HCT116 (cell line): ENCODE data around the gene ASPG. TPM values are rescaled to one million over a fixed set of nuclear protein-coding genes. Genes with fewer than 3 reads are reported as not detected.

ENCODE experiments used
- ATAC-seq: fragments of 200-7000 bp; cut with Tn5 transposase; 2 replicates; pipeline ENCODE4 v1.9.1; 2020; ENCODE audit warnings: mild to moderate bottlenecking, moderate library complexity
- BruUV-seq: library from RNA; stranded (reverse); fragments of 400-500 nt; replicated peaks from 2 replicates; lab custom pipeline; 2021; lab: Mats Ljungman, UMichigan
- CTCF ChIA-PET: fragments of 300-600 bp; sonication (Branson Sonifier 250); formaldehyde crosslinking; loops from one replicate; lab custom pipeline; 2021; ENCODE audit warnings: antibody characterized with exemption; lab: Charles Lee
- POLR2A ChIA-PET: fragments of 300-600, 350-600 bp; sonication (Branson Sonifier 250); formaldehyde crosslinking; loops from one replicate; lab custom pipeline; 2021; ENCODE audit warnings: antibody characterized with exemption; lab: Charles Lee
- RAD21 ChIA-PET, 2 experiments: fragments of 300-600 bp; sonication (Branson Sonifier 250); formaldehyde crosslinking; loops; one replicate each; lab custom pipeline; 2023; ENCODE audit warnings: low total read pairs in 2 of 2; ENCODE audit not compliant: uncharacterized antibody in 2 of 2, unreplicated experiment in 2 of 2, low non-redundant PET in 1 of 2; lab: Charles Lee
- DNase-seq: peaks from one replicate; pipeline ENCODE4 v3.0.0-alpha.2; 2010; ENCODE audit warnings: low read depth, low spot score
- H2AFZ ChIP-seq: fragments of 200-600 bp; shearing (Covaris generic), sonication (generic); 2 replicates; pipeline ENCODE4 v1.6.1; 2017; ENCODE audit warnings: low read depth, mixed run types, mixed read lengths, antibody characterized with exemption, low read length; ENCODE audit not compliant: poor library complexity, severe bottlenecking
- H3K27ac ChIP-seq: 2 replicates; pipeline ENCODE4 v1.5.1; 2012; ENCODE audit warnings: low read depth, low read length
- H3K27me3 ChIP-seq: fragments of 200-600 bp; sonication (generic); 2 replicates; pipeline ENCODE4 v1.6.1; 2016; ENCODE audit warnings: mixed run types, low read length, mixed read lengths; ENCODE audit not compliant: insufficient read depth
- H3K36me3 ChIP-seq, 2 experiments: fragments of 200-500 bp in 1 of 2; fragments of 200-600 bp in 1 of 2; sonication (Bioruptor generic) in 1 of 2; sonication (generic) in 1 of 2; 2 replicates each; pipeline versions ENCODE4 v1.5.1 to v1.6.1; 2014 to 2016; ENCODE audit warnings: low read length in 2 of 2, inconsistent platforms in 1 of 2, mixed read lengths in 1 of 2, mixed run types in 1 of 2; ENCODE audit not compliant: insufficient read depth in 2 of 2, control insufficient read depth in 1 of 2
- H3K4me1 ChIP-seq, 2 experiments: fragments of 200-600 bp in 1 of 2; sonication (generic) in 1 of 2; 2 replicates each; pipeline versions ENCODE4 v1.5.1 to v1.6.1; 2012 to 2017; ENCODE audit warnings: low read length in 2 of 2, inconsistent platforms in 1 of 2, mild to moderate bottlenecking in 1 of 2, mixed read lengths in 1 of 2, mixed run types in 1 of 2, moderate library complexity in 1 of 2; ENCODE audit not compliant: insufficient read depth in 2 of 2, control insufficient read depth in 1 of 2
- H3K4me2 ChIP-seq: fragments of 200-600 bp; sonication (generic); 2 replicates; pipeline ENCODE4 v1.6.1; 2017; ENCODE audit warnings: mixed run types, low read length, mixed read lengths
- H3K4me3 ChIP-seq, 2 experiments: fragments of 200-600 bp in 1 of 2; sonication (generic) in 1 of 2; replicated peaks in 1 of 2; 2 replicates each; pipeline ENCODE4 v1.5.1; 2011 to 2016; ENCODE audit warnings: low read length in 2 of 2, control low read depth in 1 of 2, low read depth in 1 of 2, mild to moderate bottlenecking in 1 of 2, mixed read lengths in 1 of 2, mixed run types in 1 of 2
- H3K79me2 ChIP-seq: fragments of 200-600 bp; sonication (generic); 2 replicates; pipeline ENCODE4 v1.6.1; 2017; ENCODE audit warnings: mild to moderate bottlenecking, mixed run types, low read length, moderate library complexity, mixed read lengths; ENCODE audit not compliant: insufficient read depth
- H3K9ac ChIP-seq: fragments of 200-600 bp; sonication (generic); 2 replicates; pipeline ENCODE4 v1.6.1; 2016; ENCODE audit warnings: low read length, mixed read lengths
- H3K9me2 ChIP-seq: fragments of 200-600 bp; sonication (generic), shearing (Covaris generic); 2 replicates; pipeline ENCODE4 v1.6.1; 2017; ENCODE audit warnings: mixed run types, mild to moderate bottlenecking, moderate library complexity; ENCODE audit not compliant: insufficient read depth
- H3K9me3 ChIP-seq, 2 experiments: fragments of 200-500 bp in 1 of 2; fragments of 200-600 bp in 1 of 2; sonication (Bioruptor generic) in 1 of 2; sonication (generic) in 1 of 2; 2 replicates each; pipeline ENCODE4 v1.6.1; 2014 to 2017; ENCODE audit warnings: low read length in 2 of 2, mixed read lengths in 2 of 2, inconsistent platforms in 1 of 2, low read depth in 1 of 2, mild to moderate bottlenecking in 1 of 2, mixed run types in 1 of 2, moderate library complexity in 1 of 2; ENCODE audit not compliant: control insufficient read depth in 1 of 2, insufficient read depth in 1 of 2
- H4K20me1 ChIP-seq: fragments of 200-600 bp; sonication (generic), shearing (Covaris generic); 2 replicates; pipeline ENCODE4 v1.6.1; 2017; ENCODE audit warnings: mixed run types, mild to moderate bottlenecking, moderate library complexity; ENCODE audit not compliant: insufficient read depth
- CBX3 ChIP-seq: IDR thresholded peaks from 2 replicates; pipeline ENCODE4 v1.6.1; 2012; ENCODE audit warnings: low read depth
- CEBPB ChIP-seq: IDR thresholded peaks from 2 replicates; pipeline ENCODE4 v1.6.1; 2012; ENCODE audit warnings: low read depth
- EGR1 ChIP-seq: IDR thresholded peaks from 2 replicates; pipeline ENCODE4 v1.6.1; 2012; ENCODE audit warnings: low read depth
- ELF1 ChIP-seq: IDR thresholded peaks from 2 replicates; pipeline ENCODE4 v1.6.1; 2012; ENCODE audit warnings: low read depth, borderline replicate concordance
- FOSL1 ChIP-seq: IDR thresholded peaks from 2 replicates; pipeline ENCODE4 v1.6.1; 2012; ENCODE audit warnings: low read depth
- POLR2A ChIP-seq: IDR thresholded peaks from 2 replicates; pipeline ENCODE4 v1.7.0; 2011; ENCODE audit warnings: borderline replicate concordance; ENCODE audit not compliant: insufficient read depth, insufficient read length; ENCODE audit errors: extremely low read depth
- POLR2AphosphoS5 ChIP-seq: IDR thresholded peaks from 2 replicates; pipeline ENCODE4 v1.6.1; 2011; ENCODE audit warnings: mild to moderate bottlenecking, low read depth, low read length, moderate library complexity
- RAD21 ChIP-seq: IDR thresholded peaks from 2 replicates; pipeline ENCODE4 v1.6.1; 2012; ENCODE audit warnings: low read depth, mild to moderate bottlenecking
- SP1 ChIP-seq: IDR thresholded peaks from 2 replicates; pipeline ENCODE4 v1.6.1; 2012; ENCODE audit warnings: low read depth
- SRF ChIP-seq: IDR thresholded peaks from 2 replicates; pipeline ENCODE4 v1.6.1; 2012; ENCODE audit warnings: low read depth
- TCF7L2 ChIP-seq: IDR thresholded peaks from 2 replicates; pipeline ENCODE4 v1.7.0; 2011; ENCODE audit warnings: borderline replicate concordance, inconsistent platforms; ENCODE audit not compliant: insufficient read depth, insufficient read length; ENCODE audit errors: extremely low read depth
- ZFX ChIP-seq: fragments of 450-650 bp; IDR thresholded peaks from 2 replicates; pipeline ENCODE4 v1.6.1; 2017
- intact Hi-C: fragments of 100-400 bp; cut with micrococcal nuclease; formaldehyde crosslinking; loops from 2 replicates; pipeline ENCODE4 v1.10.0; 2022
- total RNA-seq: library from RNA; stranded (reverse); gene quantifications from one replicate; pipeline ENCODE4 v1.2.1, GENCODE V29; 2021; ENCODE audit not compliant: unreplicated experiment
- TF ChIP-seq, protein P1 (sequence below): IDR thresholded peaks from 2 replicates; pipeline ENCODE4 v1.6.1; 2012; ENCODE audit warnings: low read depth
- TF ChIP-seq, protein P2 (sequence below): IDR thresholded peaks from 2 replicates; pipeline ENCODE4 v1.6.1; 2012

Gene ASPG
- total RNA-seq, 1 experiment from 2014 or later, result not detected

DNA sequence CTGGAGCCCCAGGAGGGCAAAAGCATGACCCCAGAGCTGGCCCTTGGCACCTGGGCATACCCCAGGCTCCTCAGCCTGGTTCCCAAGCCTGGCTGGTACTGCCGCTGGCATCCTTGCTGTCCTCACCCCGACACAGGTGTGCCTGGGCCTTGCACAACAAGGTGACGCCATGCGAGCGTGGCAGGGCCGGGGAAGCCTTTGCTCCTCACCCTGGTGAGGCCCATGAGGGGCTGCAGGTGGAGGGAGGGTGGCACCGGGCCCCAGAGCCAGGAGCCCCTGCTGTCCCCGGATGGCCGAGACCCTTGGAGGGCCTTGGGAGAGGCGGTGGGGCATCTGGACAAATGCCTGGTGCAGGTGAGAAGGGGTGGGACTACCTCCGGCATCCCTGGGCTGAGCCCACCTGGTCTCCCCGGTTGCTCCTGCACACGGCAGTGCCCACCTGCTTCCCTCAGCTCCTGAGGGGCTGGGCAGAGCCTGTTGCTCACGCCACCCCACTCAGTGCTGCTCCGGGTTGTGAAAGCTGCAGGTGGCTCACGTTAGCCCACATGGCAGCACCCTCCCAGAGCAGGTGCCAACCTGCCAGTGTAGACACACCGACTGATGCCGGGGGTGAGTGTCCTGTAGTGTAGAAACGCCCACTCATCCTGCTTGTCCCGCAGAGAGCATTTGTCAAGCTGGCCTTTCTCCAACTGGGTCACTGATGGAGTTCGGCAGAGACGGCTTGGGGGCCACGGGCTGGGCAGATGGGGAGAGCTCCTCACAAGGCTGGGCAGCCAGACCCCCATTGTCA, 28.3 kb downstream of the ASPG start:
- Histone ChIP-seq H3K27me3 (no peaks in the 10 kb centered on the region), H2AFZ (no peak overlapping the region), H3K27ac (no peak overlapping the region), H4K20me1 (no peaks in the 10 kb centered on the region), H3K9me2 (no peaks in the 10 kb centered on the region), H3K36me3 (no peaks in the 10 kb centered on the region), H3K4me1 (peaks cover 23 to 58% of the 10 kb centered on the region in 2 experiments; a peak in 3 of 4 replicates), H3K9ac (no peak overlapping the region), H3K79me2 (no peaks in the 10 kb centered on the region), H3K4me3 (no peak overlapping the region), H3K9me3 (no peaks in the 10 kb centered on the region), H3K4me2 (no peak overlapping the region)
- BruUV-seq, result no TSS peak
- CTCF ChIA-PET, result interaction anchor here (0.7 kb wide), 1 partner anchor 9 kb away, joined by 3 read pairs; no protein-coding TSS in a partner anchor
- intact Hi-C loops, result no loop called here
- ATAC-seq (no peak), DNase-seq (no peak)
- no peak for TF ChIP-seq ZFX
- no peak for TF ChIP-seq FOSL1
- no peak for TF ChIP-seq POLR2A
- no peak for TF ChIP-seq POLR2AphosphoS5
- TF ChIP-seq ELF1, result no peak
- no peak for TF ChIP-seq SP1
- no peak for TF ChIP-seq RAD21
- no peak for TF ChIP-seq EGR1
- TF ChIP-seq SRF, result no peak
- TF ChIP-seq TCF7L2, result no peak
- TF ChIP-seq CEBPB, result no peak
- TF ChIP-seq, protein P1, sequence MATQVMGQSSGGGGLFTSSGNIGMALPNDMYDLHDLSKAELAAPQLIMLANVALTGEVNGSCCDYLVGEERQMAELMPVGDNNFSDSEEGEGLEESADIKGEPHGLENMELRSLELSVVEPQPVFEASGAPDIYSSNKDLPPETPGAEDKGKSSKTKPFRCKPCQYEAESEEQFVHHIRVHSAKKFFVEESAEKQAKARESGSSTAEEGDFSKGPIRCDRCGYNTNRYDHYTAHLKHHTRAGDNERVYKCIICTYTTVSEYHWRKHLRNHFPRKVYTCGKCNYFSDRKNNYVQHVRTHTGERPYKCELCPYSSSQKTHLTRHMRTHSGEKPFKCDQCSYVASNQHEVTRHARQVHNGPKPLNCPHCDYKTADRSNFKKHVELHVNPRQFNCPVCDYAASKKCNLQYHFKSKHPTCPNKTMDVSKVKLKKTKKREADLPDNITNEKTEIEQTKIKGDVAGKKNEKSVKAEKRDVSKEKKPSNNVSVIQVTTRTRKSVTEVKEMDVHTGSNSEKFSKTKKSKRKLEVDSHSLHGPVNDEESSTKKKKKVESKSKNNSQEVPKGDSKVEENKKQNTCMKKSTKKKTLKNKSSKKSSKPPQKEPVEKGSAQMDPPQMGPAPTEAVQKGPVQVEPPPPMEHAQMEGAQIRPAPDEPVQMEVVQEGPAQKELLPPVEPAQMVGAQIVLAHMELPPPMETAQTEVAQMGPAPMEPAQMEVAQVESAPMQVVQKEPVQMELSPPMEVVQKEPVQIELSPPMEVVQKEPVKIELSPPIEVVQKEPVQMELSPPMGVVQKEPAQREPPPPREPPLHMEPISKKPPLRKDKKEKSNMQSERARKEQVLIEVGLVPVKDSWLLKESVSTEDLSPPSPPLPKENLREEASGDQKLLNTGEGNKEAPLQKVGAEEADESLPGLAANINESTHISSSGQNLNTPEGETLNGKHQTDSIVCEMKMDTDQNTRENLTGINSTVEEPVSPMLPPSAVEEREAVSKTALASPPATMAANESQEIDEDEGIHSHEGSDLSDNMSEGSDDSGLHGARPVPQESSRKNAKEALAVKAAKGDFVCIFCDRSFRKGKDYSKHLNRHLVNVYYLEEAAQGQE, result no peak
- TF ChIP-seq, protein P2, sequence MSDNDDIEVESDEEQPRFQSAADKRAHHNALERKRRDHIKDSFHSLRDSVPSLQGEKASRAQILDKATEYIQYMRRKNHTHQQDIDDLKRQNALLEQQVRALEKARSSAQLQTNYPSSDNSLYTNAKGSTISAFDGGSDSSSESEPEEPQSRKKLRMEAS, result no peak
- TF ChIP-seq CBX3, result no peak
- RAD21 ChIA-PET, result no interaction called here
- POLR2A ChIA-PET, result no interaction called here
